ENCODE data around the gene SERTAD2.

DNA sequence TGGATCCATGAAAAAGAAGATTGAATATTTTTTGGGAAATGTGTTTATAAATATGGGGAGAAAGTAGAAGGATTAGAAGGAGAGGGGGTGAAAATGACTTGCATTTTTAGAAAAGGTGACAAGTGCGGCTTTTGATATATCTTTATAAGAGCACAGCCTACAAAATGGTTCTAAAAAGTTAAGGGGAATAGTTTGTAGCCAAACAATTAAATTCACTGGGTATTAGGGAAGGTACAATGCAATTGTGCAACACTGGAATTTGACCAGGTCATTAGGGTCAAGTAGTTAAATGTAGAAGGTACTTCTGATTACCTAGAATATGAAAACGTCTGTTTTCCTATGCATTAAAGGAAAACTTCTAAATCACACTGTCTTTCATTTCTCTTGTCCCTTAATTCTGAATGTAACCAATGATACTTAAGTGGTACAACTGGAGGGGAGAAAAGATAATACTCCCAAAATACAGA, 44.5 kb upstream of the SERTAD2 start:
- no peak for TF ChIP-seq POLR2A (IDR thresholded peaks at IDR 0.05)
- no peak for TF ChIP-seq CTCF (IDR thresholded peaks at IDR 0.05)

All from body of pancreas (tissue), 4 donors.